SU-DHL-6 (cell line): Measurements from ENCODE around the gene LYL1.

Experiments used
- CTCF ChIP-seq: fragments of 200-600 bp; sonication (generic); IDR thresholded peaks from one replicate; pipeline ENCODE4 v1.5.1; 2017; ENCODE audit warnings: antibody characterized with exemption, mild to moderate bottlenecking, low read length, moderate library complexity; ENCODE audit not compliant: insufficient read depth, poor library complexity, severe bottlenecking
- EZH2phosphoT487 ChIP-seq: fragments of 200-600 bp; sonication (generic), shearing (Covaris generic); conservative IDR thresholded peaks from 2 replicates; pipeline ENCODE4 v1.6.1; 2018; ENCODE audit warnings: mild to moderate bottlenecking, antibody characterized with exemption, low read length, moderate library complexity, mixed read lengths

GRCh38 chr19:13095393-13095784 lies 7.3 kb downstream of the LYL1 start:
- no peak for TF ChIP-seq CTCF
- no peak for TF ChIP-seq EZH2phosphoT487
